K562 (cell line): Measurements from ENCODE around the gene IARS1.

Experiments used
- C11orf30 ChIP-seq: fragments of 450-650 bp; IDR thresholded peaks from 2 replicates; pipeline ENCODE4 v1.6.1; 2016; ENCODE audit warnings: low read depth, mild to moderate bottlenecking
- CEBPB ChIP-seq: fragments of 450-650 bp; IDR thresholded peaks from 2 replicates; pipeline ENCODE4 v1.6.1; 2016; ENCODE audit warnings: missing genetic modification characterization, missing compliant biosample characterization
- CTCF ChIP-seq, 3 experiments: IDR thresholded peaks in 2 of 3; conservative IDR thresholded peaks in 1 of 3; 2 replicates each; pipeline ENCODE4 v1.5.1; 2011 to 2012; ENCODE audit warnings: low read length in 3 of 3, mild to moderate bottlenecking in 3 of 3, control low read depth in 2 of 3, improper control_type of control experiment in 1 of 3, inconsistent platforms in 1 of 3, low read depth in 1 of 3, mixed read lengths in 1 of 3, moderate library complexity in 1 of 3; ENCODE audit not compliant: insufficient read depth in 2 of 3
- E2F6 ChIP-seq, 2 experiments: IDR thresholded peaks; 2 replicates each; pipeline ENCODE4 v1.6.1; 2011; ENCODE audit warnings: borderline replicate concordance in 1 of 2, control low read depth in 1 of 2, low read depth in 1 of 2, low read length in 1 of 2, mild to moderate bottlenecking in 1 of 2, mixed read lengths in 1 of 2, moderate library complexity in 1 of 2; ENCODE audit not compliant: insufficient read depth in 1 of 2, insufficient read length in 1 of 2, poor library complexity in 1 of 2, severe bottlenecking in 1 of 2; ENCODE audit errors: extremely low read depth in 1 of 2
- JUNB ChIP-seq: fragments of 450-650 bp; formaldehyde crosslinking; conservative IDR thresholded peaks from 2 replicates; pipeline ENCODE4 v1.4.0; 2020; ENCODE audit warnings: mild to moderate bottlenecking
- JUND ChIP-seq, 2 experiments: IDR thresholded peaks; 2 replicates in 1 of 2; 3 replicates in 1 of 2; pipeline ENCODE4 v1.6.1; 2011; ENCODE audit warnings: borderline replicate concordance in 2 of 2, low read depth in 2 of 2, low read length in 2 of 2, improper control_type of control experiment in 1 of 2, missing biosample characterization in 1 of 2, missing genetic modification characterization in 1 of 2, missing genetic modification reagents in 1 of 2
- MAX ChIP-seq: sonication (generic); formaldehyde crosslinking; IDR thresholded peaks from 2 replicates; pipeline ENCODE4 v1.9.0; 2022; ENCODE audit warnings: mild to moderate bottlenecking, missing genetic modification reagents
- ZFP1 ChIP-seq: fragments of 450-650 bp; formaldehyde crosslinking; IDR thresholded peaks from 2 replicates; pipeline ENCODE4 v1.4.0; 2020; ENCODE audit warnings: mild to moderate bottlenecking, mixed read lengths

- TF ChIP-seq E2F6 (IDR thresholded peaks at IDR 0.05; ENCODE audit: borderline replicate concordance in 1 of 2, extremely low read depth in 1 of 2, insufficient read depth in 1 of 2, insufficient read length in 1 of 2, low read depth in 1 of 2, low read length in 1 of 2, poor library complexity in 1 of 2, severe bottlenecking in 1 of 2): no peak
- TF ChIP-seq JUNB (CRISPR knock-in tag): no peak
- TF ChIP-seq ZFP1: no peak
- no peak for TF ChIP-seq C11orf30
- no peak for TF ChIP-seq MAX (CRISPR knock-in tag)
- TF ChIP-seq JUND (IDR thresholded peaks at IDR 0.05; ENCODE audit: borderline replicate concordance, low read depth, low read length): no peak
- TF ChIP-seq JUND (tag; IDR thresholded peaks at IDR 0.05; ENCODE audit: borderline replicate concordance, low read depth, low read length): no peak; the same call in 2 of the 3 replicates
- no peak for TF ChIP-seq CTCF (IDR thresholded peaks at IDR 0.05 in 2 of 3, conservative IDR thresholded peaks at IDR 0.05 in 1 of 3; ENCODE audit: insufficient read depth in 2 of 3, low read depth in 1 of 3, low read length in 3 of 3)
- no peak for TF ChIP-seq CEBPB (tag)
Observed at GRCh38 chr9:92312887-92313623, 19.6 kb upstream of the IARS1 start.
